ENCODE measurements around the gene NDUFB7.

NDUFB7 gene

DNA sequence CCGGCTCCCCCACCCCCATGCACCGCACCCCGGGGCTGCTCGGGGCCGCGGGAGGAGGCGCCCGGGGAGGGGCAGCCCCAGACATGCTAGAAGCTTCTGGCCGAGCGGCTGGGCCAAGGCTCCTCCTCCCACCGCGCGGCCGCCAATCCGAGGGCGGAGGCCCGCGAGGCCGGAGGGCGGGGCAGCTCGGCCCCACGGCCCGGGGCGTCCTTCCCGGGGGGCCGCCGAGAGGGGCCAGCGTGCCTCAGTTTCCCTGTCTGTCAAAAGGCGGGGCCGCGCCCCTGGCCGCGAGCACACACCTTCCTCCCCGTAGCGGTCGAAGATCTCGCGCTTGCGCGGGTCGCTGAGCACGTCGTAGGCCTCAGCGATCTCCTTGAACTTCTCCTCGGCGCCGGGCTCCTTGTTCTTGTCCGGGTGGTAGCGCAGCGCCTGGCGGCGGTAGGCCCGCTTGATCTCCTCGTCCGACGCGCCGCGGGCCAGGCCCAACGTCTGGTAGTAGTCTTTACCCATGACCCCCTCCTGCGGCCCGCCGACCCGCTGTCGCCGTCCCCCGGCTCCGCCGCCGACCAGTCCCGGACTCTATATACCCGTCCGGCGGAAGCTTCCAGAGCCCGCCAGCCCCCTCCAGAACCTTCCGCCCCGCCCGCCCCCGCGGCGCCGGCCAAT is 53.9 kb downstream of the NDUFB7 start, which contains the start of gene DNAJB1 (continued):
- peak; percentile 54; the same call in 1 of the 2 replicates for TF ChIP-seq ZNF37A (tag by site-specific recombination; IDR thresholded peaks at IDR 0.05)
- TF ChIP-seq ZNF335 (tag by site-specific recombination; conservative IDR thresholded peaks at IDR 0.05): peak; percentile 75
- peak; percentile 62; the same call in 1 of the 2 replicates for TF ChIP-seq ZNF76 (tag by site-specific recombination; IDR thresholded peaks at IDR 0.05; ENCODE audit: borderline replicate concordance, low read depth)
- TF ChIP-seq ZNF133 (tag by site-specific recombination; IDR thresholded peaks at IDR 0.05): peak; percentile 42; the same call in 1 of the 2 replicates
- TF ChIP-seq ZNF670 (tag by site-specific recombination; IDR thresholded peaks at IDR 0.05; ENCODE audit: low read depth): no peak
- TF ChIP-seq, protein P1, sequence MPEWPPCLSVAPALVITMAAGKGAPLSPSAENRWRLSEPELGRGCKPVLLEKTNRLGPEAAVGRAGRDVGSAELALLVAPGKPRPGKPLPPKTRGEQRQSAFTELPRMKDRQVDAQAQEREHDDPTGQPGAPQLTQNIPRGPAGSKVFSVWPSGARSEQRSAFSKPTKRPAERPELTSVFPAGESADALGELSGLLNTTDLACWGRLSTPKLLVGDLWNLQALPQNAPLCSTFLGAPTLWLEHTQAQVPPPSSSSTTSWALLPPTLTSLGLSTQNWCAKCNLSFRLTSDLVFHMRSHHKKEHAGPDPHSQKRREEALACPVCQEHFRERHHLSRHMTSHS (tag by site-specific recombination; IDR thresholded peaks at IDR 0.05): no peak
- 0 out of 2 replicates have a peak, but pooled peaks have one; percentile 45 for TF ChIP-seq KLF8 (tag by site-specific recombination; IDR thresholded peaks at IDR 0.05)
- TF ChIP-seq ZNF658 (tag by site-specific recombination; IDR thresholded peaks at IDR 0.05): no peak

DNA sequence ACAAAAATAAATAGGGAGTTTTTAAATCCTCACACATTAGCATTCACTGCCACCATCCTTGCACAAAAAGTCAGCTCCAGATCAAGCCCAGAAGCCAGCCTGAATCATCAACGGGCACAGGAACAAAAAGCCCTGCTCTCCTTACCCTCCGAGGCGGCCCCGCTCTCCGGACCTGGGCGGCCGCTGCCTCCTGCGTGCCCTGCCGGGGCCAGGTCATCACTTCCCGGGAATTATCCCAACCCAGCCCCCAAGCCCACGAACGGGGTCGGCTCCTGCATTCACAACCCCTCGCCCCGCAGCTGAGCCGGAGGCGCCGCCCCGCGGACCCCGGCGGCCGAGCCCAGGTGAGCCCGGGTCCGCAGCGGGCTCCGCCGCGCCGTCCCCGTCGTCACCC is 54.4 kb downstream of the NDUFB7 start:
- TF ChIP-seq, protein P2, sequence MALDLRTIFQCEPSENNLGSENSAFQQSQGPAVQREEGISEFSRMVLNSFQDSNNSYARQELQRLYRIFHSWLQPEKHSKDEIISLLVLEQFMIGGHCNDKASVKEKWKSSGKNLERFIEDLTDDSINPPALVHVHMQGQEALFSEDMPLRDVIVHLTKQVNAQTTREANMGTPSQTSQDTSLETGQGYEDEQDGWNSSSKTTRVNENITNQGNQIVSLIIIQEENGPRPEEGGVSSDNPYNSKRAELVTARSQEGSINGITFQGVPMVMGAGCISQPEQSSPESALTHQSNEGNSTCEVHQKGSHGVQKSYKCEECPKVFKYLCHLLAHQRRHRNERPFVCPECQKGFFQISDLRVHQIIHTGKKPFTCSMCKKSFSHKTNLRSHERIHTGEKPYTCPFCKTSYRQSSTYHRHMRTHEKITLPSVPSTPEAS (tag by site-specific recombination; IDR thresholded peaks at IDR 0.05): no peak
- TF ChIP-seq MZF1 (tag by site-specific recombination; IDR thresholded peaks at IDR 0.05; ENCODE audit: borderline replicate concordance) (no peak), ZNF837 (tag by site-specific recombination; IDR thresholded peaks at IDR 0.05) (no peak), ZNF114 (tag by site-specific recombination; IDR thresholded peaks at IDR 0.05) (no peak), MEIS1 (CRISPR knock-in tag; IDR thresholded peaks at IDR 0.05; ENCODE audit: borderline replicate concordance) (no peak), ZNF292 (tag by site-specific recombination; IDR thresholded peaks at IDR 0.05; ENCODE audit: borderline replicate concordance, low read depth) (no peak), ZNF16 (tag by site-specific recombination; IDR thresholded peaks at IDR 0.05; ENCODE audit: low read depth) (no peak), EGR2 (tag by site-specific recombination; IDR thresholded peaks at IDR 0.05; ENCODE audit: low read depth) (no peak), ZNF350 (tag by site-specific recombination; IDR thresholded peaks at IDR 0.05) (no peak), ZNF785 (tag by site-specific recombination; IDR thresholded peaks at IDR 0.05) (no peak)
- TF ChIP-seq, protein P3, sequence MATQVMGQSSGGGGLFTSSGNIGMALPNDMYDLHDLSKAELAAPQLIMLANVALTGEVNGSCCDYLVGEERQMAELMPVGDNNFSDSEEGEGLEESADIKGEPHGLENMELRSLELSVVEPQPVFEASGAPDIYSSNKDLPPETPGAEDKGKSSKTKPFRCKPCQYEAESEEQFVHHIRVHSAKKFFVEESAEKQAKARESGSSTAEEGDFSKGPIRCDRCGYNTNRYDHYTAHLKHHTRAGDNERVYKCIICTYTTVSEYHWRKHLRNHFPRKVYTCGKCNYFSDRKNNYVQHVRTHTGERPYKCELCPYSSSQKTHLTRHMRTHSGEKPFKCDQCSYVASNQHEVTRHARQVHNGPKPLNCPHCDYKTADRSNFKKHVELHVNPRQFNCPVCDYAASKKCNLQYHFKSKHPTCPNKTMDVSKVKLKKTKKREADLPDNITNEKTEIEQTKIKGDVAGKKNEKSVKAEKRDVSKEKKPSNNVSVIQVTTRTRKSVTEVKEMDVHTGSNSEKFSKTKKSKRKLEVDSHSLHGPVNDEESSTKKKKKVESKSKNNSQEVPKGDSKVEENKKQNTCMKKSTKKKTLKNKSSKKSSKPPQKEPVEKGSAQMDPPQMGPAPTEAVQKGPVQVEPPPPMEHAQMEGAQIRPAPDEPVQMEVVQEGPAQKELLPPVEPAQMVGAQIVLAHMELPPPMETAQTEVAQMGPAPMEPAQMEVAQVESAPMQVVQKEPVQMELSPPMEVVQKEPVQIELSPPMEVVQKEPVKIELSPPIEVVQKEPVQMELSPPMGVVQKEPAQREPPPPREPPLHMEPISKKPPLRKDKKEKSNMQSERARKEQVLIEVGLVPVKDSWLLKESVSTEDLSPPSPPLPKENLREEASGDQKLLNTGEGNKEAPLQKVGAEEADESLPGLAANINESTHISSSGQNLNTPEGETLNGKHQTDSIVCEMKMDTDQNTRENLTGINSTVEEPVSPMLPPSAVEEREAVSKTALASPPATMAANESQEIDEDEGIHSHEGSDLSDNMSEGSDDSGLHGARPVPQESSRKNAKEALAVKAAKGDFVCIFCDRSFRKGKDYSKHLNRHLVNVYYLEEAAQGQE (tag by site-specific recombination; IDR thresholded peaks at IDR 0.05): no peak
- TF ChIP-seq, protein P4, sequence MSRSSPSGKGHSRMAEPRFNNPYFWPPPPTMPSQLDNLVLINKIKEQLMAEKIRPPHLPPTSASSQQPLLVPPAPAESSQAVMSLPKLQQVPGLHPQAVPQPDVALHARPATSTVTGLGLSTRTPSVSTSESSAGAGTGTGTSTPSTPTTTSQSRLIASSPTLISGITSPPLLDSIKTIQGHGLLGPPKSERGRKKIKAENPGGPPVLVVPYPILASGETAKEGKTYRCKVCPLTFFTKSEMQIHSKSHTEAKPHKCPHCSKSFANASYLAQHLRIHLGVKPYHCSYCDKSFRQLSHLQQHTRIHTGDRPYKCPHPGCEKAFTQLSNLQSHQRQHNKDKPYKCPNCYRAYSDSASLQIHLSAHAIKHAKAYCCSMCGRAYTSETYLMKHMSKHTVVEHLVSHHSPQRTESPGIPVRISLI (tag by site-specific recombination; IDR thresholded peaks at IDR 0.05): no peak
- TF ChIP-seq, protein P5, sequence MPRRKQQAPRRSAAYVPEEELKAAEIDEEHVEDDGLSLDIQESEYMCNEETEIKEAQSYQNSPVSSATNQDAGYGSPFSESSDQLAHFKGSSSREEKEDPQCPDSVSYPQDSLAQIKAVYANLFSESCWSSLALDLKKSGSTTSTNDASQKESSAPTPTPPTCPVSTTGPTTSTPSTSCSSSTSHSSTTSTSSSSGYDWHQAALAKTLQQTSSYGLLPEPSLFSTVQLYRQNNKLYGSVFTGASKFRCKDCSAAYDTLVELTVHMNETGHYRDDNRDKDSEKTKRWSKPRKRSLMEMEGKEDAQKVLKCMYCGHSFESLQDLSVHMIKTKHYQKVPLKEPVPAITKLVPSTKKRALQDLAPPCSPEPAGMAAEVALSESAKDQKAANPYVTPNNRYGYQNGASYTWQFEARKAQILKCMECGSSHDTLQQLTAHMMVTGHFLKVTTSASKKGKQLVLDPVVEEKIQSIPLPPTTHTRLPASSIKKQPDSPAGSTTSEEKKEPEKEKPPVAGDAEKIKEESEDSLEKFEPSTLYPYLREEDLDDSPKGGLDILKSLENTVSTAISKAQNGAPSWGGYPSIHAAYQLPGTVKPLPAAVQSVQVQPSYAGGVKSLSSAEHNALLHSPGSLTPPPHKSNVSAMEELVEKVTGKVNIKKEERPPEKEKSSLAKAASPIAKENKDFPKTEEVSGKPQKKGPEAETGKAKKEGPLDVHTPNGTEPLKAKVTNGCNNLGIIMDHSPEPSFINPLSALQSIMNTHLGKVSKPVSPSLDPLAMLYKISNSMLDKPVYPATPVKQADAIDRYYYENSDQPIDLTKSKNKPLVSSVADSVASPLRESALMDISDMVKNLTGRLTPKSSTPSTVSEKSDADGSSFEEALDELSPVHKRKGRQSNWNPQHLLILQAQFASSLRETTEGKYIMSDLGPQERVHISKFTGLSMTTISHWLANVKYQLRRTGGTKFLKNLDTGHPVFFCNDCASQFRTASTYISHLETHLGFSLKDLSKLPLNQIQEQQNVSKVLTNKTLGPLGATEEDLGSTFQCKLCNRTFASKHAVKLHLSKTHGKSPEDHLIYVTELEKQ (tag by site-specific recombination; IDR thresholded peaks at IDR 0.05; ENCODE audit: borderline replicate concordance): no peak
- TF ChIP-seq, protein P6, sequence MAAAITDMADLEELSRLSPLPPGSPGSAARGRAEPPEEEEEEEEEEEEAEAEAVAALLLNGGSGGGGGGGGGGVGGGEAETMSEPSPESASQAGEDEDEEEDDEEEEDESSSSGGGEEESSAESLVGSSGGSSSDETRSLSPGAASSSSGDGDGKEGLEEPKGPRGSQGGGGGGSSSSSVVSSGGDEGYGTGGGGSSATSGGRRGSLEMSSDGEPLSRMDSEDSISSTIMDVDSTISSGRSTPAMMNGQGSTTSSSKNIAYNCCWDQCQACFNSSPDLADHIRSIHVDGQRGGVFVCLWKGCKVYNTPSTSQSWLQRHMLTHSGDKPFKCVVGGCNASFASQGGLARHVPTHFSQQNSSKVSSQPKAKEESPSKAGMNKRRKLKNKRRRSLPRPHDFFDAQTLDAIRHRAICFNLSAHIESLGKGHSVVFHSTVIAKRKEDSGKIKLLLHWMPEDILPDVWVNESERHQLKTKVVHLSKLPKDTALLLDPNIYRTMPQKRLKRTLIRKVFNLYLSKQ (tag by site-specific recombination; IDR thresholded peaks at IDR 0.05; ENCODE audit: borderline replicate concordance): no peak
- ChIA-PET CTCF (interaction anchor here (2.1 kb wide), 1 partner anchor 13 kb away, joined by 5 read pairs; no protein-coding TSS in a partner anchor), POLR2A (interaction anchor here (0.6 to 2.6 kb wide), 15 partner anchors 9 to 173 kb away, joined by 3 to 48 read pairs (median 4); partner anchors contain the start of genes GIPC1, NDUFB7 and ZNF333)
- Histone ChIP-seq H3K4me1 (ENCODE audit: control insufficient read depth, insufficient read depth, low read length) (no peaks in the 10 kb centered on the region; the same call in 1 of the 2 replicates), H3K9me3 (ENCODE audit: control insufficient read depth, insufficient read depth, low read depth, low read length) (no peaks in the 10 kb centered on the region), H3K27ac (ENCODE audit: extremely low read depth, low read depth, low read length) (peak overlapping the region; percentile 96), H3K4me3 (ENCODE audit: low read depth, low read length) (peak overlapping the region; percentile 97), H3K36me3 (ENCODE audit: control insufficient read depth in 2 of 2, insufficient read depth in 1 of 2, low read length in 2 of 2) (peaks cover 3 to 39% of the 10 kb centered on the region in 2 experiments; a peak in 1 of 3 replicates)

Measured in HEK293 (cell line).